K562 (cell line): ENCODE data around the gene MED15. TPM values are rescaled to one million over a fixed set of nuclear protein-coding genes. Genes with fewer than 3 reads are reported as not detected.
A peak's percentile ranks its signal among the peaks of the same experiment; 100 is the strongest.

Experiments used
- DPF2 ChIP-seq: fragments of 450-650 bp; IDR thresholded peaks from 2 replicates; pipeline ENCODE4 v1.6.1; 2016
- FOXM1 ChIP-seq, 2 experiments: fragments of 450-650 bp in 1 of 2; sonication (generic) in 1 of 2; formaldehyde crosslinking in 1 of 2; IDR thresholded peaks; 2 replicates each; pipeline versions ENCODE4 v1.6.1 to v1.9.0; 2017 to 2022; ENCODE audit warnings: low read depth in 2 of 2, mild to moderate bottlenecking in 2 of 2, missing genetic modification reagents in 1 of 2, moderate library complexity in 1 of 2
- HMG20A ChIP-seq: fragments of 450-650 bp; formaldehyde crosslinking; conservative IDR thresholded peaks from 2 replicates; pipeline ENCODE4 v1.4.0; 2020; ENCODE audit warnings: mild to moderate bottlenecking, mixed read lengths
- KLF16 ChIP-seq: IDR thresholded peaks from 2 replicates; pipeline ENCODE4 v1.6.1; 2016; ENCODE audit warnings: antibody characterized with exemption
- MAFK ChIP-seq: IDR thresholded peaks from 2 replicates; pipeline ENCODE4 v1.6.1; 2011; ENCODE audit warnings: low read length, improper control_type of control experiment
- NCOA6 ChIP-seq: fragments of 450-650 bp; IDR thresholded peaks from 2 replicates; pipeline ENCODE4 v1.6.1; 2017; ENCODE audit warnings: mild to moderate bottlenecking
- NFXL1 ChIP-seq: fragments of 450-650 bp; formaldehyde crosslinking; IDR thresholded peaks from 2 replicates; pipeline ENCODE4 v1.4.0; 2021; ENCODE audit warnings: mild to moderate bottlenecking
- PBX2 ChIP-seq, 2 experiments: IDR thresholded peaks in 1 of 2; conservative IDR thresholded peaks in 1 of 2; 2 replicates each; pipeline ENCODE4 v1.6.1; 2016; ENCODE audit warnings: low read depth in 2 of 2, mild to moderate bottlenecking in 1 of 2, missing compliant biosample characterization in 1 of 2, missing genetic modification characterization in 1 of 2, moderate library complexity in 1 of 2
- PHF20 ChIP-seq: fragments of 450-650 bp; IDR thresholded peaks from 2 replicates; pipeline ENCODE4 v1.6.1; 2018; ENCODE audit not compliant: partially characterized antibody
- PKNOX1 ChIP-seq: fragments of 450-650 bp; IDR thresholded peaks from 2 replicates; pipeline ENCODE4 v1.6.1; 2016
- POLR2A ChIP-seq: fragments of 450-650 bp; conservative IDR thresholded peaks from 2 replicates; pipeline ENCODE4 v1.6.1; 2016
- PRPF4 ChIP-seq: fragments of 200-400 bp; formaldehyde crosslinking; IDR thresholded peaks from one replicate; pipeline ENCODE4 v1.6.1; 2017; ENCODE audit warnings: low read length, low read depth, mild to moderate bottlenecking; ENCODE audit not compliant: insufficient read depth, poor library complexity, severe bottlenecking
- SMAD3 ChIP-seq: fragments of 450-650 bp; formaldehyde crosslinking; conservative IDR thresholded peaks from 2 replicates; pipeline ENCODE4 v1.4.0; 2020; ENCODE audit warnings: mild to moderate bottlenecking
- TAF9B ChIP-seq: fragments of 450-650 bp; IDR thresholded peaks from 2 replicates; pipeline ENCODE4 v1.6.1; 2018; ENCODE audit warnings: mild to moderate bottlenecking; ENCODE audit not compliant: partially characterized antibody
- TFAM ChIP-seq: fragments of 250-450 bp; sonication (Bioruptor Pico); conservative IDR thresholded peaks from 2 replicates; pipeline ENCODE4 v1.5.0; 2021; ENCODE audit warnings: mild to moderate bottlenecking, moderate library complexity
- YY1 ChIP-seq, 3 experiments: IDR thresholded peaks; 2 replicates each; pipeline ENCODE4 v1.6.1; 2011; ENCODE audit warnings: low read length in 2 of 3, mild to moderate bottlenecking in 2 of 3, moderate library complexity in 2 of 3, borderline replicate concordance in 1 of 3, control low read depth in 1 of 3, low read depth in 1 of 3; ENCODE audit not compliant: insufficient read depth in 3 of 3, insufficient replicate concordance in 2 of 3, control insufficient read depth in 1 of 3, insufficient read length in 1 of 3; ENCODE audit errors: extremely low read depth in 1 of 3
- ZNF324 ChIP-seq: fragments of 250-450 bp; sonication (Bioruptor Pico); IDR thresholded peaks from 2 replicates; pipeline ENCODE4 v1.4.0; 2020; ENCODE audit warnings: mild to moderate bottlenecking
- ZNF583 ChIP-seq: fragments of 250-450 bp; sonication (Bioruptor Pico); IDR thresholded peaks from 2 replicates; pipeline ENCODE4 v1.4.0; 2020
- polyA plus RNA-seq, 8 experiments: library from polyadenylated mRNA; depleted of rRNA in 4 of 8; stranded (reverse) in 5 of 8; unstranded in 3 of 8; fragments of >200 nt; fragmentation: Nextera tagmentation in 2 of 8; fragmentation: Illumina TruSeq in 1 of 8; extraction: Ambion mirVana in 2 of 8; extraction: Trizol in 1 of 8; gene quantifications; 2 replicates each; pipeline versions ENCODE4 v1.2.1 to v1.2.3, GENCODE V29; 2011 to 2014; ENCODE audit warnings: inconsistent platforms in 1 of 8, missing spikeins in 1 of 8
- total RNA-seq, 7 experiments: library from RNA; depleted of rRNA in 6 of 7; stranded (reverse); fragments of >200 nt in 6 of 7; fragmentation: Illumina TruSeq in 2 of 7; extraction: Trizol in 2 of 7; gene quantifications; 2 replicates each; pipeline versions ENCODE4 v1.2.1 to v1.2.3, GENCODE V29; 2011 to 2021; ENCODE audit warnings: low replicate concordance in 1 of 7
- TF ChIP-seq, protein P1 (sequence below): sonication (generic); formaldehyde crosslinking; IDR thresholded peaks from 2 replicates; pipeline ENCODE4 v1.8.1; 2023; ENCODE audit warnings: mild to moderate bottlenecking, missing genetic modification reagents
- TF ChIP-seq, protein P2 (sequence below): fragments of 450-650 bp; formaldehyde crosslinking; IDR thresholded peaks from 2 replicates; pipeline ENCODE4 v1.4.0; 2022; ENCODE audit warnings: missing genetic modification characterization

MED15 gene
- total and polyA plus RNA-seq, 9 of the 15 experiments (the other 6 are each of a cell fraction or from before 2014, with no cell fraction given), result 4.0 to 271 (median 60.1) TPM

- TF ChIP-seq PBX2 (CRISPR knock-in tag; IDR thresholded peaks at IDR 0.05; ENCODE audit: low read depth) (0 out of 2 replicates have a peak, but pooled peaks have one; percentile 1), PBX2 (tag; conservative IDR thresholded peaks at IDR 0.05; ENCODE audit: low read depth) (no peak), TFAM (CRISPR knock-in tag) (no peak), TAF9B (no peak), YY1 (IDR thresholded peaks at IDR 0.05; ENCODE audit: borderline replicate concordance in 1 of 3, control insufficient read depth in 1 of 3, extremely low read depth in 1 of 3, insufficient read depth in 3 of 3, insufficient read length in 1 of 3, insufficient replicate concordance in 2 of 3, low read depth in 1 of 3, low read length in 2 of 3) (peak in 2 of 3 experiments; percentile 36 to 47), PRPF4 (no peak), MAFK (0 out of 2 replicates have a peak, but pooled peaks have one; percentile 0), PKNOX1 (no peak), ZNF324 (CRISPR knock-in tag) (no peak), NCOA6 (no peak), ZNF583 (CRISPR knock-in tag) (peak; percentile 87), SMAD3 (CRISPR knock-in tag) (no peak), DPF2 (no peak), NFXL1 (no peak), KLF16 (no peak), PHF20 (no peak), FOXM1 (IDR thresholded peaks at IDR 0.05; ENCODE audit: low read depth) (no peak), FOXM1 (CRISPR knock-in tag; IDR thresholded peaks at IDR 0.05; ENCODE audit: low read depth) (no peak), POLR2A (no peak), HMG20A (no peak)
- TF ChIP-seq, protein P1, sequence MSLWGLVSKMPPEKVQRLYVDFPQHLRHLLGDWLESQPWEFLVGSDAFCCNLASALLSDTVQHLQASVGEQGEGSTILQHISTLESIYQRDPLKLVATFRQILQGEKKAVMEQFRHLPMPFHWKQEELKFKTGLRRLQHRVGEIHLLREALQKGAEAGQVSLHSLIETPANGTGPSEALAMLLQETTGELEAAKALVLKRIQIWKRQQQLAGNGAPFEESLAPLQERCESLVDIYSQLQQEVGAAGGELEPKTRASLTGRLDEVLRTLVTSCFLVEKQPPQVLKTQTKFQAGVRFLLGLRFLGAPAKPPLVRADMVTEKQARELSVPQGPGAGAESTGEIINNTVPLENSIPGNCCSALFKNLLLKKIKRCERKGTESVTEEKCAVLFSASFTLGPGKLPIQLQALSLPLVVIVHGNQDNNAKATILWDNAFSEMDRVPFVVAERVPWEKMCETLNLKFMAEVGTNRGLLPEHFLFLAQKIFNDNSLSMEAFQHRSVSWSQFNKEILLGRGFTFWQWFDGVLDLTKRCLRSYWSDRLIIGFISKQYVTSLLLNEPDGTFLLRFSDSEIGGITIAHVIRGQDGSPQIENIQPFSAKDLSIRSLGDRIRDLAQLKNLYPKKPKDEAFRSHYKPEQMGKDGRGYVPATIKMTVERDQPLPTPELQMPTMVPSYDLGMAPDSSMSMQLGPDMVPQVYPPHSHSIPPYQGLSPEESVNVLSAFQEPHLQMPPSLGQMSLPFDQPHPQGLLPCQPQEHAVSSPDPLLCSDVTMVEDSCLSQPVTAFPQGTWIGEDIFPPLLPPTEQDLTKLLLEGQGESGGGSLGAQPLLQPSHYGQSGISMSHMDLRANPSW (CRISPR knock-in tag), result peak; percentile 95; the same call in 1 of the 2 replicates
- TF ChIP-seq, protein P2, sequence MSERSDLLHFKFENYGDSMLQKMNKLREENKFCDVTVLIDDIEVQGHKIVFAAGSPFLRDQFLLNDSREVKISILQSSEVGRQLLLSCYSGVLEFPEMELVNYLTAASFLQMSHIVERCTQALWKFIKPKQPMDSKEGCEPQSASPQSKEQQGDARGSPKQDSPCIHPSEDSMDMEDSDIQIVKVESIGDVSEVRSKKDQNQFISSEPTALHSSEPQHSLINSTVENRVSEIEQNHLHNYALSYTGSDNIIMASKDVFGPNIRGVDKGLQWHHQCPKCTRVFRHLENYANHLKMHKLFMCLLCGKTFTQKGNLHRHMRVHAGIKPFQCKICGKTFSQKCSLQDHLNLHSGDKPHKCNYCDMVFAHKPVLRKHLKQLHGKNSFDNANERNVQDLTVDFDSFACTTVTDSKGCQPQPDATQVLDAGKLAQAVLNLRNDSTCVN (CRISPR knock-in tag), result no peak
Measured at GRCh38 chr22:20494978-20495860, 12.2 kb upstream of the MED15 start, which contains the start of gene KLHL22 (continued).
